SK-N-SH (cell line): ENCODE measurements around the gene LPP. TPM values are rescaled to one million over a fixed set of nuclear protein-coding genes. Genes with fewer than 3 reads are reported as not detected.

Source experiments
- CTCF ChIA-PET: fragments of 300-600, 350-600 bp; formaldehyde crosslinking; extraction: SDS; loops from one replicate; lab custom pipeline; 2021; lab: Yijun Ruan, JAX
- POLR2A ChIA-PET: fragments of 350-600 bp; sonication (Branson Sonifier 250); formaldehyde crosslinking; extraction: SDS; loops from one replicate; lab custom pipeline; 2020; ENCODE audit warnings: antibody characterized with exemption, inconsistent platforms; lab: Yijun Ruan, JAX
- DNase-seq: peaks from one replicate; pipeline ENCODE4 v3.0.0; 2012
- H2AFZ ChIP-seq: fragments of 200-600 bp; sonication (generic); 2 replicates; pipeline ENCODE4 v1.8.1; 2016; ENCODE audit warnings: antibody characterized with exemption, mild to moderate bottlenecking, low read depth
- H3F3A ChIP-seq: fragments of 200-600 bp; sonication (generic); replicated peaks from 2 replicates; pipeline ENCODE3; 2016; ENCODE audit warnings: antibody characterized with exemption, mild to moderate bottlenecking; ENCODE audit not compliant: insufficient read depth
- H3K27ac ChIP-seq, 2 experiments: fragments of 200-500 bp in 1 of 2; fragments of 200-600 bp in 1 of 2; sonication (Bioruptor generic) in 1 of 2; sonication (generic), shearing (Covaris generic) in 1 of 2; 2 replicates each; pipeline versions ENCODE4 v1.5.1 to v1.6.1; 2014 to 2016; ENCODE audit warnings: low read depth in 2 of 2, inconsistent platforms in 1 of 2, low read length in 1 of 2, mild to moderate bottlenecking in 1 of 2, mixed read lengths in 1 of 2
- H3K27me3 ChIP-seq: fragments of 200-600 bp; sonication (generic), shearing (Covaris generic); 2 replicates; pipeline ENCODE4 v1.6.1; 2016; ENCODE audit warnings: mixed run types; ENCODE audit not compliant: insufficient read depth
- H3K36me3 ChIP-seq, 2 experiments: fragments of 200-500 bp in 1 of 2; fragments of 200-600 bp in 1 of 2; sonication (Bioruptor generic) in 1 of 2; sonication (generic) in 1 of 2; replicated peaks in 1 of 2; 2 replicates each; pipeline versions ENCODE3 to v1.5.1; 2014 to 2016; ENCODE audit warnings: low read length in 1 of 2, mild to moderate bottlenecking in 1 of 2; ENCODE audit not compliant: insufficient read depth in 2 of 2, control insufficient read depth in 1 of 2
- H3K4me1 ChIP-seq, 2 experiments: fragments of 200-500 bp in 1 of 2; fragments of 200-600 bp in 1 of 2; sonication (Bioruptor generic) in 1 of 2; sonication (generic), shearing (Covaris generic) in 1 of 2; 2 replicates each; pipeline versions ENCODE4 v1.5.1 to v1.6.1; 2014 to 2016; ENCODE audit warnings: low read depth in 1 of 2, low read length in 1 of 2, mixed run types in 1 of 2; ENCODE audit not compliant: insufficient read depth in 2 of 2, control insufficient read depth in 1 of 2
- H3K4me2 ChIP-seq: fragments of 200-600 bp; sonication (generic), shearing (Covaris generic); 2 replicates; pipeline ENCODE4 v1.6.1; 2017; ENCODE audit warnings: mixed run types
- H3K4me3 ChIP-seq, 2 experiments: fragments of 200-500 bp in 1 of 2; fragments of 200-600 bp in 1 of 2; sonication (Bioruptor generic) in 1 of 2; sonication (generic), shearing (Covaris generic) in 1 of 2; 2 replicates each; pipeline versions ENCODE4 v1.5.1 to v1.8.1; 2014 to 2016; ENCODE audit warnings: low read depth in 2 of 2, inconsistent platforms in 1 of 2, low read length in 1 of 2, mild to moderate bottlenecking in 1 of 2, mixed read lengths in 1 of 2, moderate library complexity in 1 of 2
- H3K79me2 ChIP-seq: fragments of 200-600 bp; sonication (generic); 2 replicates; pipeline ENCODE4 v1.8.1; 2017; ENCODE audit warnings: mild to moderate bottlenecking; ENCODE audit not compliant: insufficient read depth
- H3K9ac ChIP-seq: fragments of 200-600 bp; sonication (generic); 2 replicates; pipeline ENCODE4 v1.6.1; 2017; ENCODE audit warnings: mixed run types
- H3K9me2 ChIP-seq: fragments of 200-600 bp; sonication (generic); 2 replicates; pipeline ENCODE4 v1.6.1; 2017; ENCODE audit warnings: mixed run types
- H3K9me3 ChIP-seq: fragments of 200-600 bp; sonication (generic); 2 replicates; pipeline ENCODE4 v1.6.1; 2017; ENCODE audit warnings: mixed run types, mild to moderate bottlenecking, moderate library complexity
- H4K20me1 ChIP-seq: fragments of 200-600 bp; sonication (generic); 2 replicates; pipeline ENCODE4 v1.6.1; 2017; ENCODE audit warnings: mild to moderate bottlenecking, mixed run types; ENCODE audit not compliant: insufficient read depth
- FOXM1 ChIP-seq: IDR thresholded peaks from 2 replicates; pipeline ENCODE4 v1.4.0; 2012; ENCODE audit warnings: low read depth, mild to moderate bottlenecking
- GABPA ChIP-seq: IDR thresholded peaks from 2 replicates; pipeline ENCODE4 v1.4.0; 2012; ENCODE audit warnings: low read depth, mild to moderate bottlenecking
- MXI1 ChIP-seq: IDR thresholded peaks from 2 replicates; pipeline ENCODE4 v1.6.1; 2012; ENCODE audit warnings: mild to moderate bottlenecking, low read depth, low read length, improper control_type of control experiment
- NRF1 ChIP-seq: IDR thresholded peaks from 2 replicates; pipeline ENCODE4 v1.6.1; 2012; ENCODE audit warnings: low read depth, mild to moderate bottlenecking, low read length
- POLR2AphosphoS5 ChIP-seq: IDR thresholded peaks from 2 replicates; pipeline ENCODE4 v1.6.1; 2012; ENCODE audit warnings: low read depth, low read length
- RAD21 ChIP-seq: IDR thresholded peaks from 2 replicates; pipeline ENCODE4 v1.6.1; 2012; ENCODE audit warnings: mild to moderate bottlenecking, low read length
- RCOR1 ChIP-seq: fragments of 150-350 bp; IDR thresholded peaks from 2 replicates; pipeline ENCODE4 v1.6.1; 2017; ENCODE audit warnings: antibody characterized with exemption, low read length
- SIN3A ChIP-seq: IDR thresholded peaks from 2 replicates; pipeline ENCODE4 v1.6.1; 2012; ENCODE audit warnings: low read depth, mild to moderate bottlenecking, low read length, moderate library complexity, borderline replicate concordance
- SMC3 ChIP-seq: IDR thresholded peaks from 2 replicates; pipeline ENCODE4 v1.6.1; 2012; ENCODE audit warnings: low read depth, low read length, improper control_type of control experiment
- TAF1 ChIP-seq: IDR thresholded peaks from 2 replicates; pipeline ENCODE4 v1.6.1; 2012; ENCODE audit warnings: low read depth, mild to moderate bottlenecking, low read length, moderate library complexity, borderline replicate concordance
- YY1 ChIP-seq: IDR thresholded peaks from 2 replicates; pipeline ENCODE4 v1.4.0; 2012; ENCODE audit warnings: low read depth, mild to moderate bottlenecking
- WGBS: methylation state at CpG from one replicate; pipeline ENCODE4 v1.1.6; 2017; ENCODE audit warnings: low lambda C conversion rate; 5-methylcytosine and 5-hydroxymethylcytosine counted together
- polyA plus RNA-seq, 3 experiments: library from polyadenylated mRNA; depleted of rRNA; stranded (reverse); fragments of >200 nt; gene quantifications; 2 replicates each; pipeline ENCODE4 v1.2.3, GENCODE V29; 2012
- TF ChIP-seq, protein P1 (sequence below): IDR thresholded peaks from 2 replicates; pipeline ENCODE4 v1.4.0; 2012; ENCODE audit warnings: low read depth, borderline replicate concordance
- TF ChIP-seq, protein P2 (sequence below): fragments of 150-350 bp; IDR thresholded peaks from 2 replicates; pipeline ENCODE4 v1.6.1; 2017; ENCODE audit warnings: antibody characterized with exemption, low read length, low read depth, borderline replicate concordance
- TF ChIP-seq, protein P3 (sequence below): IDR thresholded peaks from 2 replicates; pipeline ENCODE4 v1.4.0; 2012; ENCODE audit warnings: low read depth
- TF ChIP-seq, protein P4 (sequence below): fragments of 200-600 bp; sonication (generic); IDR thresholded peaks from 2 replicates; pipeline ENCODE4 v1.6.1; 2017; ENCODE audit warnings: antibody characterized with exemption, mild to moderate bottlenecking, moderate library complexity

LPP gene
- polyA plus RNA-seq, 1 of the 3 experiments (the other 2 are of a cell fraction): 6.6 TPM

DNA sequence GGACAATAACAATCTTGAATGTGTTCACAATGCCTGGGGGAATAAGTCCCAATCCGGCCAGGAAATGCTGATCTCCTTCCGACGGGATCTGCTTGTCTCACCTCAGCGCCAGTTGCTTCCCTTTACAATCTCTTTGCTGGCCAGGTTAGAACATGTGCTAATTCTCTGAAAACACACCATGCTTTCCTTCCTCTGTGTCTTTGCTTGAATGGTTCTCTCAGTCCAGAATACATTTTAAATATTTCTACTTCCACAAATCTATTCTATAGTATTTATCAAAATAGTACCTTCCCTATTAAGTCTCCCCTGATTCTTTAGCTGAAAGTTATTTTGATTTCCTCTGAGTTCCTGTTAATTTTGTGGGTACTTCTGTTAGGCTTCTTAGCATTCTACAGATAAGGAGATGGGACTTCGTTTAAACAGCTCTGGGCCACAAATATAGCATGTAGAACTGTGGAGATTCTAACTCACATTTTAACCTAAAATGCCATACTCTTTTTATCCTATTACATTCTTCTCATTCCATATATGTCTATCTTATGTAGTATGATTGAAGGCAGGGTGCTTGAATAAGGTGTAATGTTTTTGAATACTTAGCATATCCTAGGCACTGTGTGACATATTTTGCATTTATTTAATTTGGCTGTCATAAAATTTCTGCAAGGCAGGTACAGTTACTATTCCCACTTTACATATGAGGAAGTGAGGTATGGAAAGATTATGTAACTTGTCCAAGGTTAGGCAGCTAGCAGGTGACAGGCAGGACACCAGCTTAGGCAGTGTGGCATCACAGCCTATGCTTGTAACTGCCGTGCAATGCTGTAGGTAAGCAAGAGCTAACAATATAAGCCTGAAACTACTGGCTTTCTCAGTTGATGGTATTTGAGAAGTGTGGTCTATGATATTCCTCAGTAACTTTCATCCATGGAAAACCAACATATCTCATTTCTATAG lies 299.8 kb downstream of the LPP start:
- no peaks in the 10 kb centered on the region for H3K27me3 ChIP-seq
- ChIA-PET CTCF (interaction anchor here (1.1 kb wide), 1 partner anchor 713 kb away, joined by 3 read pairs; no protein-coding TSS in a partner anchor), POLR2A (no interaction called here)
- H3K79me2 ChIP-seq: peaks cover 57% of the 10 kb centered on the region
- DNase-seq: no peak
- H3K4me3 ChIP-seq: no peak overlapping the region
- TF ChIP-seq SIN3A (no peak), RAD21 (no peak), MXI1 (no peak), GABPA (no peak), SMC3 (no peak), TAF1 (no peak), FOXM1 (no peak)
- no peaks in the 10 kb centered on the region for H3K36me3 ChIP-seq
- no peaks in the 10 kb centered on the region for H4K20me1 ChIP-seq
- H3K9ac ChIP-seq: no peak overlapping the region
- peaks cover 0 to 6% of the 10 kb centered on the region in 2 experiments; a peak in 1 of 4 replicates for H3K4me1 ChIP-seq
- no peak overlapping the region for H3K27ac ChIP-seq
- H2AFZ ChIP-seq: no peak overlapping the region
- 87% methylated on average over 6 of the region's 6 CpGs for WGBS
- no peaks in the 10 kb centered on the region for H3K9me3 ChIP-seq
- H3K9me2 ChIP-seq: no peaks in the 10 kb centered on the region
- H3K4me2 ChIP-seq: no peak overlapping the region
- no peaks in the 10 kb centered on the region for H3F3A ChIP-seq

DNA sequence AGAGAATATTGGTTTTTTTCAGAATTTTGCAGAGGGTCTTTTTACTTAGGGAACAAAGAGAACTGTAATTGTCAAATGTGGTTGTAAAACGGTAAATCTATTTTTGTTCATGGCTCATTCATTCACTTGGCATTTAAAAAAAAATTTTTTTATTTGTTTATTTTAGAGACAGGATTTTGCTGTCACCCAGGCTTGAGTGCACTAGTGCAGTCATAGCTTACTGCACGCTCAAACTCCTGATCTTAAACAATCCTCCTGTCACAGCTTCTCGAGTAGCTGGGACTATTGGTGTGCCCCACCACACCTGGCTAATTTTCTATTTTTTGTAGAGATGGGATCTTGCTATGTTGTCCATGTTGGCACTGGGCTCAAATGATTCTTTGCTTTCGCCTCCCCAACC lies 301.8 kb downstream of the LPP start:
- H3F3A ChIP-seq: no peaks in the 10 kb centered on the region
- TF ChIP-seq RCOR1 (no peak), SIN3A (no peak)
- TF ChIP-seq, protein P1, sequence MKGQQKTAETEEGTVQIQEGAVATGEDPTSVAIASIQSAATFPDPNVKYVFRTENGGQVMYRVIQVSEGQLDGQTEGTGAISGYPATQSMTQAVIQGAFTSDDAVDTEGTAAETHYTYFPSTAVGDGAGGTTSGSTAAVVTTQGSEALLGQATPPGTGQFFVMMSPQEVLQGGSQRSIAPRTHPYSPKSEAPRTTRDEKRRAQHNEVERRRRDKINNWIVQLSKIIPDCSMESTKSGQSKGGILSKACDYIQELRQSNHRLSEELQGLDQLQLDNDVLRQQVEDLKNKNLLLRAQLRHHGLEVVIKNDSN: no peak
- H3K27me3 ChIP-seq: no peaks in the 10 kb centered on the region
- H3K4me3 ChIP-seq: no peak overlapping the region
- H2AFZ ChIP-seq: no peak overlapping the region
- 75% methylated on average over 4 of the region's 4 CpGs for WGBS
- H3K79me2 ChIP-seq: peaks cover 58% of the 10 kb centered on the region
- H4K20me1 ChIP-seq: no peaks in the 10 kb centered on the region
- no peaks in the 10 kb centered on the region for H3K9me3 ChIP-seq
- no peaks in the 10 kb centered on the region for H3K9me2 ChIP-seq
- H3K27ac ChIP-seq: no peak overlapping the region
- peaks cover 0 to 5% of the 10 kb centered on the region in 2 experiments for H3K36me3 ChIP-seq
- H3K4me1 ChIP-seq: no peaks in the 10 kb centered on the region
- ChIA-PET CTCF (no interaction called here), POLR2A (no interaction called here)
- H3K9ac ChIP-seq: no peak overlapping the region
- no peak overlapping the region for H3K4me2 ChIP-seq
- DNase-seq: no peak

DNA sequence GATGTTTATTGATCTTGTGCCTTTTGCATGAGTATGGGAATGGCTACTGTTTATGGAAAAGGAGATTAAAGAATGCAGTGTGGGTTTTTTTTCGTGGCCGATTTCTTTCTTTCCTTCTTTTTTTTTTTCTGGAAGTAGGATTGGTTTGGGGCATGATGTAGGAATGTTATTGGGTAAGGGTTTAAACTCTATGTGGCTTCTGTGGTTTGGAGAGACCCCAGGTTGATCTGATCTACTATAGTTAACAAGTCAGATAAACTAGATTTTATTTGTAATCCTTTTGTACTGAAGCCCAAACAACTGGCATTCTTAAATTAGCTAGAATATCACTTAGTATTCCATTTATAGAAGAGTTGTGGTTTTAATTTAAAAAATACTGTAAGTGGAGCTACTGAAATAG lies 304.8 kb downstream of the LPP start:
- H3K9me3 ChIP-seq: no peaks in the 10 kb centered on the region
- no peak overlapping the region for H3K27ac ChIP-seq
- no peak overlapping the region for H3K9ac ChIP-seq
- no peaks in the 10 kb centered on the region for H3K4me1 ChIP-seq
- H3K4me2 ChIP-seq: no peak overlapping the region
- no peaks in the 10 kb centered on the region for H3K27me3 ChIP-seq
- no peak overlapping the region for H2AFZ ChIP-seq
- TF ChIP-seq POLR2AphosphoS5 (no peak), GABPA (no peak), FOXM1 (no peak), NRF1 (no peak), MXI1 (no peak), YY1 (no peak)
- TF ChIP-seq, protein P2, sequence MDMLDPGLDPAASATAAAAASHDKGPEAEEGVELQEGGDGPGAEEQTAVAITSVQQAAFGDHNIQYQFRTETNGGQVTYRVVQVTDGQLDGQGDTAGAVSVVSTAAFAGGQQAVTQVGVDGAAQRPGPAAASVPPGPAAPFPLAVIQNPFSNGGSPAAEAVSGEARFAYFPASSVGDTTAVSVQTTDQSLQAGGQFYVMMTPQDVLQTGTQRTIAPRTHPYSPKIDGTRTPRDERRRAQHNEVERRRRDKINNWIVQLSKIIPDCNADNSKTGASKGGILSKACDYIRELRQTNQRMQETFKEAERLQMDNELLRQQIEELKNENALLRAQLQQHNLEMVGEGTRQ: no peak
- TF ChIP-seq, protein P3, sequence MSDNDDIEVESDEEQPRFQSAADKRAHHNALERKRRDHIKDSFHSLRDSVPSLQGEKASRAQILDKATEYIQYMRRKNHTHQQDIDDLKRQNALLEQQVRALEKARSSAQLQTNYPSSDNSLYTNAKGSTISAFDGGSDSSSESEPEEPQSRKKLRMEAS: no peak
- TF ChIP-seq, protein P4, sequence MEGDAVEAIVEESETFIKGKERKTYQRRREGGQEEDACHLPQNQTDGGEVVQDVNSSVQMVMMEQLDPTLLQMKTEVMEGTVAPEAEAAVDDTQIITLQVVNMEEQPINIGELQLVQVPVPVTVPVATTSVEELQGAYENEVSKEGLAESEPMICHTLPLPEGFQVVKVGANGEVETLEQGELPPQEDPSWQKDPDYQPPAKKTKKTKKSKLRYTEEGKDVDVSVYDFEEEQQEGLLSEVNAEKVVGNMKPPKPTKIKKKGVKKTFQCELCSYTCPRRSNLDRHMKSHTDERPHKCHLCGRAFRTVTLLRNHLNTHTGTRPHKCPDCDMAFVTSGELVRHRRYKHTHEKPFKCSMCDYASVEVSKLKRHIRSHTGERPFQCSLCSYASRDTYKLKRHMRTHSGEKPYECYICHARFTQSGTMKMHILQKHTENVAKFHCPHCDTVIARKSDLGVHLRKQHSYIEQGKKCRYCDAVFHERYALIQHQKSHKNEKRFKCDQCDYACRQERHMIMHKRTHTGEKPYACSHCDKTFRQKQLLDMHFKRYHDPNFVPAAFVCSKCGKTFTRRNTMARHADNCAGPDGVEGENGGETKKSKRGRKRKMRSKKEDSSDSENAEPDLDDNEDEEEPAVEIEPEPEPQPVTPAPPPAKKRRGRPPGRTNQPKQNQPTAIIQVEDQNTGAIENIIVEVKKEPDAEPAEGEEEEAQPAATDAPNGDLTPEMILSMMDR: no peak
- H3K79me2 ChIP-seq: peaks cover 55% of the 10 kb centered on the region; the same call in 1 of the 2 replicates
- POLR2A ChIA-PET: no interaction called here
- no peak overlapping the region for H3K4me3 ChIP-seq
- H3K36me3 ChIP-seq: peaks cover 0 to 5% of the 10 kb centered on the region in 2 experiments
- no peaks in the 10 kb centered on the region for H3K9me2 ChIP-seq
- WGBS: 23% methylated on average over 2 of the region's 2 CpGs
- CTCF ChIA-PET: no interaction called here
- no peaks in the 10 kb centered on the region for H4K20me1 ChIP-seq
- H3F3A ChIP-seq: no peaks in the 10 kb centered on the region
- no peak for DNase-seq
